ENCODE measurements around the gene SESTD1.

Gene SESTD1

GRCh38 chr2:179264368-179265081 lies at the start of gene SESTD1:
Gene SESTD1 (minus strand): TSS chr2:179264832. CDS start chr2:179191841, 72,991 bp downstream.
- peak; percentile 16 for DNase-seq (ENCODE audit: low read depth)

- DNase-seq (ENCODE audit: low read depth) = no peak
Observed at GRCh38 chr2:179313057-179313456, 48.4 kb upstream of the SESTD1 start.

GRCh38 chr2:179311101-179311500 lies 46.5 kb upstream of the SESTD1 start:
- no peak for DNase-seq (ENCODE audit: low read depth)

- no peak for DNase-seq (ENCODE audit: low read depth)
Observed at GRCh38 chr2:179307616-179308371, 43.2 kb upstream of the SESTD1 start.

GRCh38 chr2:179305125-179305524 lies 40.5 kb upstream of the SESTD1 start:
- DNase-seq (ENCODE audit: low read depth) = no peak

- DNase-seq (ENCODE audit: low read depth) = no peak
Observed at GRCh38 chr2:179304424-179304823, 39.8 kb upstream of the SESTD1 start.

GRCh38 chr2:179302764-179303571 lies 38.3 kb upstream of the SESTD1 start:
- no peak for DNase-seq (ENCODE audit: low read depth)

GRCh38 chr2:179302149-179302548 lies 37.5 kb upstream of the SESTD1 start:
- DNase-seq (ENCODE audit: low read depth) = no peak

- DNase-seq (ENCODE audit: low read depth) = no peak
Observed at GRCh38 chr2:179298666-179299065, 34.0 kb upstream of the SESTD1 start.

- DNase-seq (ENCODE audit: low read depth) = no peak
Observed at GRCh38 chr2:179297927-179298326, 33.3 kb upstream of the SESTD1 start.

- DNase-seq (ENCODE audit: low read depth) = no peak
Observed at GRCh38 chr2:179290329-179290728, 25.7 kb upstream of the SESTD1 start.

- no peak for DNase-seq (ENCODE audit: low read depth)
Observed at GRCh38 chr2:179285060-179285459, 20.4 kb upstream of the SESTD1 start.

- no peak for DNase-seq (ENCODE audit: low read depth)
Observed at GRCh38 chr2:179277429-179278196, 13.0 kb upstream of the SESTD1 start.

GRCh38 chr2:179275253-179276012 lies 10.8 kb upstream of the SESTD1 start:
- DNase-seq (ENCODE audit: low read depth) = peak; percentile 18

GRCh38 chr2:179274749-179275148 lies 10.1 kb upstream of the SESTD1 start:
- no peak for DNase-seq (ENCODE audit: low read depth)

- no peak for DNase-seq (ENCODE audit: low read depth)
Observed at GRCh38 chr2:179273461-179273962, 8.9 kb upstream of the SESTD1 start.

- peak; percentile 38 for DNase-seq (ENCODE audit: low read depth)
Observed at GRCh38 chr2:179272406-179273192, 8.0 kb upstream of the SESTD1 start.

GRCh38 chr2:179270689-179271088 lies 6.1 kb upstream of the SESTD1 start:
- no peak for DNase-seq (ENCODE audit: low read depth)

- DNase-seq (ENCODE audit: low read depth) = peak; percentile 27
Observed at GRCh38 chr2:179268277-179268925, 3.8 kb upstream of the SESTD1 start.

- peak; percentile 6 for DNase-seq (ENCODE audit: low read depth)
Observed at GRCh38 chr2:179266271-179266670, 1.6 kb upstream of the SESTD1 start.
